GM18858 (cell line): Measurements from ENCODE around the gene HMHB1.

ENCODE experiments used
- ATAC-seq: cut with Tn5 transposase; IDR thresholded peaks from one replicate; pipeline ENCODE4 v1.9.1; 2021; ENCODE audit not compliant: unreplicated experiment

The HMHB1 gene

GRCh38 chr5:143865426-143866025 lies 53.6 kb downstream of the HMHB1 start:
- ATAC-seq = no peak
